ENCODE results near the gene KIRREL3. TPM values are rescaled to one million over a fixed set of nuclear protein-coding genes. Genes with fewer than 3 reads are reported as not detected.

The KIRREL3 gene
- total RNA-seq, 2 donors from 2014 or later, result 0.28 TPM; not detected in 1

DNA sequence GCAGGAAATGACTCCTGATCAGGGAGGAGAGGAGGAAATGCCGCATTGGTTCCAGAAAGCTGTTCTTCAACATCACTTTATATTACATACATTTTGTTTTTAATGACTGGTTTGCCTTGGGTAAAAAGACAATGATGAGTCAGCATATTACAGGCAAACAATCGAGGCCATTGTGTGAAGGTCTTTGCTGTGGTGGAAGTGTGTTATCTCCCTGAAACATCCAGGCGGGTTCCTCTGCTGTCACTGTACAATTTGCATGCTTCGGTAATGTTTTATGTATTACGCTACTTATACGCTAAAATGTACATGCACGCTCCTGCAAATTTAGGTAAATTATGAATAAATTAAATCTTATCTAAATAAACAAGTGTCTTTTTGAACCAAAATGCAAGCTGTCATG, 161.1 kb downstream of the KIRREL3 start:
- intact Hi-C loops (cut with DNase I), result no loop called here
- H3K9me3 ChIP-seq, result no peaks in the 10 kb centered on the region
- TF ChIP-seq POLR2AphosphoS5 (IDR thresholded peaks at IDR 0.05), result no peak
- TF ChIP-seq, protein P1, sequence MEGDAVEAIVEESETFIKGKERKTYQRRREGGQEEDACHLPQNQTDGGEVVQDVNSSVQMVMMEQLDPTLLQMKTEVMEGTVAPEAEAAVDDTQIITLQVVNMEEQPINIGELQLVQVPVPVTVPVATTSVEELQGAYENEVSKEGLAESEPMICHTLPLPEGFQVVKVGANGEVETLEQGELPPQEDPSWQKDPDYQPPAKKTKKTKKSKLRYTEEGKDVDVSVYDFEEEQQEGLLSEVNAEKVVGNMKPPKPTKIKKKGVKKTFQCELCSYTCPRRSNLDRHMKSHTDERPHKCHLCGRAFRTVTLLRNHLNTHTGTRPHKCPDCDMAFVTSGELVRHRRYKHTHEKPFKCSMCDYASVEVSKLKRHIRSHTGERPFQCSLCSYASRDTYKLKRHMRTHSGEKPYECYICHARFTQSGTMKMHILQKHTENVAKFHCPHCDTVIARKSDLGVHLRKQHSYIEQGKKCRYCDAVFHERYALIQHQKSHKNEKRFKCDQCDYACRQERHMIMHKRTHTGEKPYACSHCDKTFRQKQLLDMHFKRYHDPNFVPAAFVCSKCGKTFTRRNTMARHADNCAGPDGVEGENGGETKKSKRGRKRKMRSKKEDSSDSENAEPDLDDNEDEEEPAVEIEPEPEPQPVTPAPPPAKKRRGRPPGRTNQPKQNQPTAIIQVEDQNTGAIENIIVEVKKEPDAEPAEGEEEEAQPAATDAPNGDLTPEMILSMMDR (IDR thresholded peaks at IDR 0.05), result no peak
- no peaks in the 10 kb centered on the region for H3K36me3 ChIP-seq
- no peak overlapping the region for H3K27ac ChIP-seq
- no peaks in the 10 kb centered on the region for H3K4me1 ChIP-seq (replicated peaks)
- 47% methylated on average over 7 of the region's 7 CpGs for WGBS
- DNase-seq (ENCODE audit: low spot score), result no peak
- H3K4me3 ChIP-seq, result no peak overlapping the region
- no peaks in the 10 kb centered on the region for H3K27me3 ChIP-seq (replicated peaks; ENCODE audit: insufficient read depth)

DNA sequence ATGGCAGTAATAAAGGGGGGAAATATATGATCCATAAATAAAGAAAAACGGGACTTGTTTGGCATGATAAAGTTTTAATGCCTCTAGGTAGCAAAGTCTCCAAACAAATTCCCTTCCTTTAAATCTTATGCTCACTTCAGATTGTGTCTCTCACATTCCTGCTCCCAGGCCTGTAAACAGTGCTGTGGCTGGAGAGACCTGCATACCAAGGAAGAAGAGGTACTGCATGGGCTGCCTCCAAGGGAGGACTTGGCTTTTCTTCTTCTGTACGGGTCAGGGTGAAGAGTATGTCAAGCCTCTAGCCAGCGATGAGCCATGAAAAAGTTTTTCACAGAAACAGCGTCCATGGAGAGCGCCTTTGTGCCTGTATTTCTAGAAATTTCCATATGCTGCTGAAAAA, 161.8 kb downstream of the KIRREL3 start:
- no peaks in the 10 kb centered on the region for H3K36me3 ChIP-seq
- intact Hi-C loops (cut with DNase I), result no loop called here

GRCh38 chr11:126837581-126837980, 163.0 kb downstream of the KIRREL3 start:
- intact Hi-C loops (cut with DNase I), result no loop called here
- TF ChIP-seq POLR2A (IDR thresholded peaks at IDR 0.05) (no peak), POLR2AphosphoS5 (IDR thresholded peaks at IDR 0.05) (no peak)
- TF ChIP-seq, protein P1 (IDR thresholded peaks at IDR 0.05), result no peak
- Histone ChIP-seq H3K36me3 (no peaks in the 10 kb centered on the region), H3K27ac (no peak overlapping the region), H3K4me3 (no peak overlapping the region), H3K27me3 (replicated peaks; ENCODE audit: insufficient read depth) (no peaks in the 10 kb centered on the region), H3K9me3 (no peaks in the 10 kb centered on the region), H3K4me1 (replicated peaks) (no peaks in the 10 kb centered on the region)
- DNase-seq (ENCODE audit: low spot score), result no peak
- 73% methylated on average over 3 of the region's 3 CpGs for WGBS

More for the DNA sequence above, 161.8 kb downstream of the KIRREL3 start:
- Histone ChIP-seq H3K9me3 (no peaks in the 10 kb centered on the region), H3K27me3 (replicated peaks; ENCODE audit: insufficient read depth) (no peaks in the 10 kb centered on the region), H3K4me1 (replicated peaks) (no peaks in the 10 kb centered on the region), H3K4me3 (no peak overlapping the region), H3K27ac (no peak overlapping the region)
- WGBS, result 79% methylated on average over 5 of the region's 5 CpGs
- TF ChIP-seq, protein P1 (IDR thresholded peaks at IDR 0.05), result no peak
- TF ChIP-seq POLR2AphosphoS5 (IDR thresholded peaks at IDR 0.05), result no peak
- TF ChIP-seq POLR2A (IDR thresholded peaks at IDR 0.05), result no peak
- DNase-seq (ENCODE audit: low spot score), result no peak

- intact Hi-C loops (cut with DNase I), result no loop called here
- Histone ChIP-seq H3K4me1 (replicated peaks) (no peaks in the 10 kb centered on the region), H3K4me3 (no peak overlapping the region), H3K9me3 (no peaks in the 10 kb centered on the region), H3K27ac (no peak overlapping the region), H3K27me3 (replicated peaks; ENCODE audit: insufficient read depth) (no peaks in the 10 kb centered on the region), H3K36me3 (no peaks in the 10 kb centered on the region)
- 89% methylated on average over 8 of the region's 8 CpGs for WGBS
- TF ChIP-seq POLR2A (IDR thresholded peaks at IDR 0.05), result no peak
- TF ChIP-seq POLR2AphosphoS5 (IDR thresholded peaks at IDR 0.05), result no peak
- TF ChIP-seq, protein P1 (IDR thresholded peaks at IDR 0.05), result no peak
- DNase-seq (ENCODE audit: low spot score), result no peak
Measured at GRCh38 chr11:126834573-126834972, 166.0 kb downstream of the KIRREL3 start.

- no peak overlapping the region for H3K27ac ChIP-seq
- intact Hi-C loops (cut with DNase I), result no loop called here
- H3K36me3 ChIP-seq, result no peaks in the 10 kb centered on the region
- no peak for TF ChIP-seq POLR2AphosphoS5 (IDR thresholded peaks at IDR 0.05)
- no peak for TF ChIP-seq POLR2A (IDR thresholded peaks at IDR 0.05)
- WGBS, result 83% methylated on average over 5 of the region's 5 CpGs
- DNase-seq (ENCODE audit: low spot score), result no peak
- no peak overlapping the region for H3K4me3 ChIP-seq
- H3K27me3 ChIP-seq (replicated peaks; ENCODE audit: insufficient read depth), result no peaks in the 10 kb centered on the region
- no peaks in the 10 kb centered on the region for H3K4me1 ChIP-seq (replicated peaks)
- H3K9me3 ChIP-seq, result no peaks in the 10 kb centered on the region
Measured at GRCh38 chr11:126834149-126834548, 166.4 kb downstream of the KIRREL3 start.

Measured in prostate gland (tissue), 2 donors.